ENCODE data around the gene LRRC39.

LRRC39 gene

DNA sequence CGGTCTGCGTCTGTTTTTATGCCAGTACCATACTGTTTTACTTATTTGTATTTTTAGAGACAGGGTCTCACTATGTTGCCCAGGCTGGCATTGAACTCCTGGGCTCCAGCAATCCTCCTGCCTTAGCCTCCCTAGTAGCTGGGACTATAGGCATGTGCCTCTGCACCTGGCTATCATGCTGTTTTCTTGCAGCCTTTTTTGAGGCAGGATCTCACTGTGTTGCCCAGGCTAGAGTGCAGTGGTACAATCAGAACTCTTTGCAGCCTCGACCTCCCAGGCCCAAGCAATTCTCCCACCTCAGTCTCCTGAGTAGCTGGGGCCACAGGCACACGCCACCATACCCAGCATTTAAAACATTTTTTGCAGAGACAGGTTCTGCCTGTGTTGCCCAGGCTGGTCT lies 5.3 kb upstream of the LRRC39 start:
- Histone ChIP-seq H4K8ac (ENCODE audit: low read depth, low read length) (no peak overlapping the region), H3K9ac (ENCODE audit: low read depth, low read length, poor library complexity) (no peak overlapping the region), H2BK15ac (ENCODE audit: low read length) (no peak overlapping the region), H3K23ac (ENCODE audit: low read depth, low read length, poor library complexity) (no peak overlapping the region), H2AFZ (ENCODE audit: low read length) (no peak overlapping the region), H3K79me1 (ENCODE audit: low read depth, low read length) (no peaks in the 10 kb centered on the region), H3K4me2 (ENCODE audit: insufficient read depth, low read length, poor library complexity, severe bottlenecking) (no peak overlapping the region), H3K4ac (ENCODE audit: low read length) (no peak overlapping the region), H3K4me3 (ENCODE audit: low read length in 2 of 2) (peak overlapping the region in 1 of 2 donors; percentile 12), H3K27me3 (ENCODE audit: control insufficient read depth in 3 of 3, insufficient read depth in 3 of 3, low read depth in 1 of 3, low read length in 3 of 3) (peaks cover 0 to 4% (median 0%) of the 10 kb centered on the region in 3 experiments), H2BK12ac (ENCODE audit: low read length) (no peak overlapping the region), H3K4me1 (ENCODE audit: control insufficient read depth in 2 of 2, insufficient read depth in 1 of 2, low read depth in 1 of 2, low read length in 2 of 2) (no peaks in the 10 kb centered on the region), H3K18ac (ENCODE audit: low read length) (no peak overlapping the region), H2BK5ac (ENCODE audit: low read length) (no peak overlapping the region), H3K36me3 (replicated peaks in 1 of 2; ENCODE audit: control insufficient read depth in 2 of 2, insufficient read depth in 2 of 2, low read length in 2 of 2) (no peaks in the 10 kb centered on the region), H2AK5ac (ENCODE audit: low read depth, low read length) (no peak overlapping the region), H3K27ac (replicated peaks; ENCODE audit: low read length) (no peak overlapping the region), H4K91ac (ENCODE audit: low read depth, low read length, poor library complexity) (no peak overlapping the region), H3K14ac (ENCODE audit: low read length) (no peak overlapping the region), H2BK120ac (ENCODE audit: low read depth, low read length) (no peak overlapping the region), H3K9me3 (replicated peaks in 1 of 2; ENCODE audit: control insufficient read depth in 2 of 2, insufficient read depth in 1 of 2, low read depth in 1 of 2, low read length in 2 of 2) (no peaks in the 10 kb centered on the region)
- no CpG with 5 or more reads among the region's 4 CpGs for WGBS, 2 donors (ENCODE audit: extremely low coverage in 2 of 2, insufficient read length in 2 of 2, insufficient replicate concordance in 1 of 2)
- no peak for DNase-seq (ENCODE audit: low spot score)

DNA sequence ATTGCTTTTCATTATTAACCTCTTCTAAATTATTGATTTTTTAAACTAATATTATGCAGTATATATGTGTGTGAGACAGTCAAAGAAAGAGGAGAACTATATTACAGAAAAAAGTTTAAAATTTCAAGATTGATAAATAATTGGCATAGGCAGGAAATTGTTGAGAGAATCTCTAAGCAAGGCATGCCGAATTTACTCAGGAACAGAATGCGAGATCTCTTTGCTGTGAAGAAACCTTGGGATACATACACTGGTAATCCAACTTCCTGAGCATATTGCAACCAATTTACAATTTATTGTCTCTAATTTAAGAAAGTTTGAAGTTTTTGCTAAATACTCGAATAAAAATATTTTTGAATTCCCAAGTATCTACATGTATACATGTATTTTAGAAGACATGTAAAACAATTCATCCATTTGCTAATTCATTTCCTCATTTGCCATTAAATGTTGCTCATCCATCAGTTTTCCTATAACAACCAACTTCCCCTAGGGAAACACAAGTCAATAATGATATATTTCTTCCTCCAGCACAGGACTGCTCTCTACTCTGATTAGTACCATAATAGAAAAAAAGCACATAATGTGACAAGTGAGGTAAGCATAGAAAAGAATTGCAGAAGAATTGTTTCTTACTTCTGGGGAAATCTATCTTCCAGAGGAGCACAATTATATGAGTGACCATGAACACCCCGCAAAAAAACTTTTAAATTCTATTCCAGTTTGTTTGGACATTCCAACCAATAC lies 588 bp downstream of the LRRC39 start:
- Histone ChIP-seq H4K8ac (ENCODE audit: low read depth, low read length) (no peak overlapping the region), H2BK5ac (ENCODE audit: low read length) (no peak overlapping the region), H3K9me3 (replicated peaks in 1 of 2; ENCODE audit: control insufficient read depth in 2 of 2, insufficient read depth in 1 of 2, low read depth in 1 of 2, low read length in 2 of 2) (no peaks in the 10 kb centered on the region), H4K91ac (ENCODE audit: low read depth, low read length, poor library complexity) (no peak overlapping the region), H3K4me2 (ENCODE audit: insufficient read depth, low read length, poor library complexity, severe bottlenecking) (no peak overlapping the region), H3K4ac (ENCODE audit: low read length) (no peak overlapping the region), H3K18ac (ENCODE audit: low read length) (no peak overlapping the region), H3K4me3 (ENCODE audit: low read length in 2 of 2) (no peak overlapping the region), H3K4me1 (ENCODE audit: control insufficient read depth in 2 of 2, insufficient read depth in 1 of 2, low read depth in 1 of 2, low read length in 2 of 2) (no peaks in the 10 kb centered on the region), H3K23ac (ENCODE audit: low read depth, low read length, poor library complexity) (no peak overlapping the region), H3K9ac (ENCODE audit: low read depth, low read length, poor library complexity) (no peak overlapping the region), H2AFZ (ENCODE audit: low read length) (no peak overlapping the region), H3K14ac (ENCODE audit: low read length) (no peak overlapping the region), H3K79me1 (ENCODE audit: low read depth, low read length) (no peaks in the 10 kb centered on the region), H3K36me3 (replicated peaks in 1 of 2; ENCODE audit: control insufficient read depth in 2 of 2, insufficient read depth in 2 of 2, low read length in 2 of 2) (no peaks in the 10 kb centered on the region), H3K27me3 (ENCODE audit: control insufficient read depth in 3 of 3, insufficient read depth in 3 of 3, low read depth in 1 of 3, low read length in 3 of 3) (no peaks in the 10 kb centered on the region), H3K27ac (replicated peaks; ENCODE audit: low read length) (no peak overlapping the region), H2BK15ac (ENCODE audit: low read length) (no peak overlapping the region), H2BK12ac (ENCODE audit: low read length) (no peak overlapping the region), H2BK120ac (ENCODE audit: low read depth, low read length) (no peak overlapping the region), H2AK5ac (ENCODE audit: low read depth, low read length) (no peak overlapping the region)
- no CpG with 5 or more reads among the region's 4 CpGs for WGBS, 2 donors (ENCODE audit: extremely low coverage in 2 of 2, insufficient read length in 2 of 2, insufficient replicate concordance in 1 of 2)
- DNase-seq (ENCODE audit: low spot score) = no peak

DNA sequence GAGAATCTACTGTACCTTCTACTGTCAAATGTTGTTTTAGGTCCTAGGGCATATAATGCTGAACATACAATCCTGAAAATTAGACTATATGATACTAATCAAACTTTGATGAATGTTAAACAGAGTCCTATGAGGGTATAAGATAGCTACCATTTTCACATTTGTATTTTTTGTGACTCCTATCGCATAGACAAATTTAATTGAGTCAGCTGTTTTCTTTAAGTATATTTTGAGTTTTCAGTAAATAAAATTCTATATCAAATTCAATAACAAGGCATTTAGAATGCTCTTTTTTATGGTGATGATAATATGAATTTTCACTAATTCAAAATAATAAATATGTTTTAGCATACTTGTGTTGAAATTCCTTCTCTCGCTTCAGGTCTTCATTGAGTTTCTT lies 10.0 kb downstream of the LRRC39 start:
- H2BK15ac ChIP-seq (ENCODE audit: low read length) = no peak overlapping the region
- H2AK5ac ChIP-seq (ENCODE audit: low read depth, low read length) = no peak overlapping the region
- H2AFZ ChIP-seq (ENCODE audit: low read length) = no peak overlapping the region
- no peak overlapping the region for H3K14ac ChIP-seq (ENCODE audit: low read length)
- H3K4me1 ChIP-seq (ENCODE audit: control insufficient read depth in 2 of 2, insufficient read depth in 1 of 2, low read depth in 1 of 2, low read length in 2 of 2) = peaks cover 1 to 6% of the 10 kb centered on the region in 2 donors
- H3K23ac ChIP-seq (ENCODE audit: low read depth, low read length, poor library complexity) = no peak overlapping the region
- no peak overlapping the region for H2BK120ac ChIP-seq (ENCODE audit: low read depth, low read length)
- H2BK12ac ChIP-seq (ENCODE audit: low read length) = no peak overlapping the region
- H3K79me1 ChIP-seq (ENCODE audit: low read depth, low read length) = no peaks in the 10 kb centered on the region
- H3K27me3 ChIP-seq (ENCODE audit: control insufficient read depth in 3 of 3, insufficient read depth in 3 of 3, low read depth in 1 of 3, low read length in 3 of 3) = no peaks in the 10 kb centered on the region
- DNase-seq (ENCODE audit: low spot score) = no peak
- H3K9me3 ChIP-seq (replicated peaks in 1 of 2; ENCODE audit: control insufficient read depth in 2 of 2, insufficient read depth in 1 of 2, low read depth in 1 of 2, low read length in 2 of 2) = peaks cover 0 to 4% of the 10 kb centered on the region in 2 donors
- no peak overlapping the region for H3K4me2 ChIP-seq (ENCODE audit: insufficient read depth, low read length, poor library complexity, severe bottlenecking)
- H4K91ac ChIP-seq (ENCODE audit: low read depth, low read length, poor library complexity) = no peak overlapping the region
- WGBS, 2 donors (ENCODE audit: extremely low coverage in 2 of 2, insufficient read length in 2 of 2, insufficient replicate concordance in 1 of 2) = no CpG with 5 or more reads among the region's 2 CpGs
- H3K4me3 ChIP-seq (ENCODE audit: low read length in 2 of 2) = no peak overlapping the region
- no peak overlapping the region for H3K4ac ChIP-seq (ENCODE audit: low read length)
- no peak overlapping the region for H3K18ac ChIP-seq (ENCODE audit: low read length)
- H3K9ac ChIP-seq (ENCODE audit: low read depth, low read length, poor library complexity) = no peak overlapping the region
- no peak overlapping the region for H3K27ac ChIP-seq (replicated peaks; ENCODE audit: low read length)
- H4K8ac ChIP-seq (ENCODE audit: low read depth, low read length) = no peak overlapping the region
- H3K36me3 ChIP-seq (replicated peaks in 1 of 2; ENCODE audit: control insufficient read depth in 2 of 2, insufficient read depth in 2 of 2, low read length in 2 of 2) = no peaks in the 10 kb centered on the region
- H2BK5ac ChIP-seq (ENCODE audit: low read length) = no peak overlapping the region

DNA sequence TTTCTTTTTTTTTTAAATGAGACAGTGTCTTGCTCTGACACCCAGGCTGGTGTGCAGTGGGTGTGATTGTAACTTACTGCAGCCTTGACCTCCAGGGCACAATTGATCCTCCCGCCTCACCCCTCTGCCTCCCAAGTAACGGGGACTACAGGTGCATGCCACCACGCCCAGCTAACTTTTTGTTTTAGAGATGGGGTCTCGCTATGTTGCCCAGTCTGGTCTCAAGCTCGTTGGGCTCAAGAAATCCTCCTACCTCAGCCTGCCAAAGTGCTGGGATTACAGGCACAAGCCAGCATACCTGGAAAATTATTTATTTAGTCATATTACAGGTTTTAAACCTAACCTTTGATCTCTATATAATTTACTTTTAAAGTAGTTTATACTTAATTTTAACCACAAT lies 13.4 kb downstream of the LRRC39 start:
- H3K79me1 ChIP-seq (ENCODE audit: low read depth, low read length) = no peaks in the 10 kb centered on the region
- H3K23ac ChIP-seq (ENCODE audit: low read depth, low read length, poor library complexity) = no peak overlapping the region
- no peak overlapping the region for H3K4me3 ChIP-seq (ENCODE audit: low read length in 2 of 2)
- no peak for DNase-seq (ENCODE audit: low spot score)
- no peak overlapping the region for H2AK5ac ChIP-seq (ENCODE audit: low read depth, low read length)
- H3K4me2 ChIP-seq (ENCODE audit: insufficient read depth, low read length, poor library complexity, severe bottlenecking) = no peak overlapping the region
- H2BK15ac ChIP-seq (ENCODE audit: low read length) = no peak overlapping the region
- H3K9me3 ChIP-seq (replicated peaks in 1 of 2; ENCODE audit: control insufficient read depth in 2 of 2, insufficient read depth in 1 of 2, low read depth in 1 of 2, low read length in 2 of 2) = no peaks in the 10 kb centered on the region
- no peak overlapping the region for H2BK12ac ChIP-seq (ENCODE audit: low read length)
- H2BK5ac ChIP-seq (ENCODE audit: low read length) = no peak overlapping the region
- no peak overlapping the region for H4K8ac ChIP-seq (ENCODE audit: low read depth, low read length)
- no peaks in the 10 kb centered on the region for H3K36me3 ChIP-seq (replicated peaks in 1 of 2; ENCODE audit: control insufficient read depth in 2 of 2, insufficient read depth in 2 of 2, low read length in 2 of 2)
- no peak overlapping the region for H3K27ac ChIP-seq (replicated peaks; ENCODE audit: low read length)
- no peaks in the 10 kb centered on the region for H3K27me3 ChIP-seq (ENCODE audit: control insufficient read depth in 3 of 3, insufficient read depth in 3 of 3, low read depth in 1 of 3, low read length in 3 of 3)
- no peak overlapping the region for H4K91ac ChIP-seq (ENCODE audit: low read depth, low read length, poor library complexity)
- no peak overlapping the region for H3K14ac ChIP-seq (ENCODE audit: low read length)
- H3K4ac ChIP-seq (ENCODE audit: low read length) = no peak overlapping the region
- no peak overlapping the region for H2BK120ac ChIP-seq (ENCODE audit: low read depth, low read length)
- no CpG with 5 or more reads among the region's 5 CpGs for WGBS, 2 donors (ENCODE audit: extremely low coverage in 2 of 2, insufficient read length in 2 of 2, insufficient replicate concordance in 1 of 2)
- no peak overlapping the region for H2AFZ ChIP-seq (ENCODE audit: low read length)
- H3K18ac ChIP-seq (ENCODE audit: low read length) = no peak overlapping the region
- peaks cover 1 to 6% of the 10 kb centered on the region in 2 donors for H3K4me1 ChIP-seq (ENCODE audit: control insufficient read depth in 2 of 2, insufficient read depth in 1 of 2, low read depth in 1 of 2, low read length in 2 of 2)
- no peak overlapping the region for H3K9ac ChIP-seq (ENCODE audit: low read depth, low read length, poor library complexity)
